SK-N-MC (cell line): Measurements from ENCODE around the gene LAIR1.

Experiments used
- DNase-seq: peaks from one replicate; pipeline ENCODE4 v3.0.0-alpha.2; 2011; ENCODE audit warnings: low read depth, low spot score
- H3K27ac ChIP-seq: fragments of 200-600 bp; sonication (generic); 2 replicates; pipeline ENCODE4 v1.5.1; 2016; ENCODE audit warnings: mixed run types
- H3K36me3 ChIP-seq: fragments of 200-600 bp; sonication (generic); 2 replicates; pipeline ENCODE4 v1.6.1; 2017; ENCODE audit warnings: antibody characterized with exemption, low read length, mixed read lengths; ENCODE audit not compliant: insufficient read depth
- H3K4me3 ChIP-seq: fragments of 200-600 bp; sonication (generic); 2 replicates; pipeline ENCODE4 v1.5.1; 2016
- H3K9ac ChIP-seq: fragments of 200-600 bp; sonication (generic); 2 replicates; pipeline ENCODE4 v1.8.0; 2017; ENCODE audit warnings: mixed run types, mixed read lengths; ENCODE audit not compliant: insufficient read length
- H3K9me3 ChIP-seq: fragments of 200-600 bp; sonication (generic); 2 replicates; pipeline ENCODE4 v1.6.1; 2017; ENCODE audit warnings: low read depth, mild to moderate bottlenecking, antibody characterized with exemption, low read length, moderate library complexity, mixed read lengths
- EZH2 ChIP-seq: fragments of 200-600 bp; sonication (generic); IDR thresholded peaks from one replicate; pipeline ENCODE4 v1.6.1; 2017; ENCODE audit warnings: antibody characterized with exemption
- FOXP2 ChIP-seq: optimal IDR thresholded peaks from 2 replicates; pipeline ENCODE3; 2011; ENCODE audit warnings: mild to moderate bottlenecking, moderate library complexity; ENCODE audit not compliant: insufficient read depth; ENCODE audit errors: extremely low read length, control extremely low read depth
- POLR2AphosphoS5 ChIP-seq: IDR thresholded peaks from 2 replicates; pipeline ENCODE4 v1.6.1; 2012; ENCODE audit warnings: mild to moderate bottlenecking, low read depth, low read length, borderline replicate concordance

LAIR1 gene

GRCh38 chr19:54399189-54399588 is 34.5 kb upstream of the LAIR1 start:
- H3K36me3 ChIP-seq: no peaks in the 10 kb centered on the region
- DNase-seq: no peak
- no peak overlapping the region for H3K4me3 ChIP-seq
- no peak for TF ChIP-seq EZH2
- H3K9ac ChIP-seq: no peak overlapping the region
- no peak overlapping the region for H3K27ac ChIP-seq
- H3K9me3 ChIP-seq: no peaks in the 10 kb centered on the region

GRCh38 chr19:54395685-54396084 is 31.0 kb upstream of the LAIR1 start:
- H3K27ac ChIP-seq: no peak overlapping the region
- H3K4me3 ChIP-seq: no peak overlapping the region
- no peak for TF ChIP-seq FOXP2
- no peak for TF ChIP-seq EZH2
- TF ChIP-seq POLR2AphosphoS5: no peak
- H3K9me3 ChIP-seq: no peaks in the 10 kb centered on the region
- no peak overlapping the region for H3K9ac ChIP-seq
- H3K36me3 ChIP-seq: no peaks in the 10 kb centered on the region
- DNase-seq: no peak

GRCh38 chr19:54393381-54393780 is 28.6 kb upstream of the LAIR1 start:
- H3K27ac ChIP-seq: no peak overlapping the region
- no peak overlapping the region for H3K9ac ChIP-seq
- H3K36me3 ChIP-seq: no peaks in the 10 kb centered on the region
- TF ChIP-seq POLR2AphosphoS5: no peak
- TF ChIP-seq EZH2: no peak
- TF ChIP-seq FOXP2: no peak
- no peak overlapping the region for H3K4me3 ChIP-seq
- no peak for DNase-seq
- no peaks in the 10 kb centered on the region for H3K9me3 ChIP-seq

- no peak for DNase-seq
- H3K27ac ChIP-seq: no peak overlapping the region
- H3K36me3 ChIP-seq: no peaks in the 10 kb centered on the region
- no peak for TF ChIP-seq POLR2AphosphoS5
- TF ChIP-seq FOXP2: no peak
- TF ChIP-seq EZH2: no peak
- no peak overlapping the region for H3K9ac ChIP-seq
- no peak overlapping the region for H3K4me3 ChIP-seq
- no peaks in the 10 kb centered on the region for H3K9me3 ChIP-seq
These were observed 27.4 kb upstream of the LAIR1 start for GRCh38 chr19:54392105-54392504.

- DNase-seq: no peak
- Histone ChIP-seq H3K4me3 (no peak overlapping the region), H3K9ac (no peak overlapping the region), H3K9me3 (no peaks in the 10 kb centered on the region), H3K36me3 (no peaks in the 10 kb centered on the region), H3K27ac (no peak overlapping the region)
- TF ChIP-seq EZH2 (no peak), FOXP2 (no peak), POLR2AphosphoS5 (no peak)
These were observed 26.9 kb upstream of the LAIR1 start for GRCh38 chr19:54391589-54392061.

- Histone ChIP-seq H3K9ac (no peak overlapping the region), H3K4me3 (no peak overlapping the region)
These were observed 26.3 kb upstream of the LAIR1 start for GRCh38 chr19:54390942-54391577.

GRCh38 chr19:54389553-54389952 is 24.8 kb upstream of the LAIR1 start:
- no peaks in the 10 kb centered on the region for H3K36me3 ChIP-seq
- no peak overlapping the region for H3K27ac ChIP-seq
- no peak for TF ChIP-seq FOXP2
- H3K9ac ChIP-seq: no peak overlapping the region
- H3K4me3 ChIP-seq: no peak overlapping the region
- no peaks in the 10 kb centered on the region for H3K9me3 ChIP-seq
- DNase-seq: no peak

More at GRCh38 chr19:54390942-54391577, 26.3 kb upstream of the LAIR1 start:
- no peak for TF ChIP-seq FOXP2
- no peak for TF ChIP-seq EZH2
- TF ChIP-seq POLR2AphosphoS5: no peak
- Histone ChIP-seq H3K36me3 (no peaks in the 10 kb centered on the region), H3K27ac (no peak overlapping the region), H3K9me3 (no peaks in the 10 kb centered on the region)
- DNase-seq: peak; percentile 32

- no peak overlapping the region for H3K4me3 ChIP-seq
- no peaks in the 10 kb centered on the region for H3K36me3 ChIP-seq
- TF ChIP-seq FOXP2: no peak
- TF ChIP-seq POLR2AphosphoS5: no peak
- no peak for TF ChIP-seq EZH2
- H3K9me3 ChIP-seq: no peaks in the 10 kb centered on the region
- DNase-seq: no peak
- no peak overlapping the region for H3K27ac ChIP-seq
- H3K9ac ChIP-seq: no peak overlapping the region
These were observed 24.0 kb upstream of the LAIR1 start for GRCh38 chr19:54388802-54389139.

- H3K36me3 ChIP-seq: no peaks in the 10 kb centered on the region
- no peak overlapping the region for H3K27ac ChIP-seq
- no peaks in the 10 kb centered on the region for H3K9me3 ChIP-seq
- no peak overlapping the region for H3K4me3 ChIP-seq
- TF ChIP-seq EZH2 (no peak), FOXP2 (no peak), POLR2AphosphoS5 (no peak)
- no peak for DNase-seq
- no peak overlapping the region for H3K9ac ChIP-seq
These were observed 23.5 kb upstream of the LAIR1 start for GRCh38 chr19:54387991-54388801.
